SK-N-SH treated with all-trans-retinoic acid at 6 μM for 48 hours (cell line): Measurements from ENCODE around the gene CFAP68.

Source experiments
- ATAC-seq: fragments of 200-7000 bp; cut with Tn5 transposase; 3 replicates; pipeline ENCODE4 v1.9.1; 2020; ENCODE audit warnings: mild to moderate bottlenecking, moderate library complexity
- ARNTL ChIP-seq: fragments of 450-650 bp; formaldehyde crosslinking; IDR thresholded peaks from 2 replicates; pipeline ENCODE4 v1.5.0; 2020; ENCODE audit warnings: low read depth, mild to moderate bottlenecking, moderate library complexity, borderline replicate concordance
- BACH2 ChIP-seq: fragments of 250-450 bp; sonication (Bioruptor Pico); IDR thresholded peaks from 2 replicates; pipeline ENCODE4 v1.9.0; 2021; ENCODE audit warnings: mild to moderate bottlenecking, borderline replicate concordance
- CSDC2 ChIP-seq: fragments of 250-450 bp; sonication (Bioruptor Pico); IDR thresholded peaks from 2 replicates; pipeline ENCODE4 v1.5.0; 2020; ENCODE audit warnings: mild to moderate bottlenecking, moderate library complexity
- CSRNP3 ChIP-seq: fragments of 250-450 bp; sonication (Bioruptor Pico); IDR thresholded peaks from 2 replicates; pipeline ENCODE4 v1.5.1; 2021; ENCODE audit warnings: mild to moderate bottlenecking, moderate library complexity
- ESRRG ChIP-seq: fragments of 250-450 bp; sonication (Bioruptor Pico); IDR thresholded peaks from 2 replicates; pipeline ENCODE4 v1.6.1; 2021; ENCODE audit warnings: mild to moderate bottlenecking
- GLIS3 ChIP-seq: fragments of 250-450 bp; sonication (Bioruptor Pico); IDR thresholded peaks from 2 replicates; pipeline ENCODE4 v1.5.0; 2020; ENCODE audit warnings: mild to moderate bottlenecking, moderate library complexity
- ISL1 ChIP-seq: fragments of 250-450 bp; sonication (Bioruptor Pico); IDR thresholded peaks from 2 replicates; pipeline ENCODE4 v2.1.2; 2022; ENCODE audit warnings: mild to moderate bottlenecking, moderate library complexity
- OSR1 ChIP-seq: fragments of 250-450 bp; sonication (Bioruptor Pico); IDR thresholded peaks from 2 replicates; pipeline ENCODE4 v1.8.0; 2022; ENCODE audit warnings: moderate library complexity, mild to moderate bottlenecking, inconsistent platforms
- POU6F1 ChIP-seq: fragments of 250-450 bp; sonication (Bioruptor Pico); IDR thresholded peaks from 2 replicates; pipeline ENCODE4 v1.8.0; 2021; ENCODE audit warnings: low read depth, mild to moderate bottlenecking, moderate library complexity, borderline replicate concordance
- PPARA ChIP-seq: fragments of 250-450 bp; sonication (Bioruptor Pico); IDR thresholded peaks from 2 replicates; pipeline ENCODE4 v1.5.0; 2020; ENCODE audit warnings: mild to moderate bottlenecking, borderline replicate concordance
- RARB ChIP-seq: fragments of 250-450 bp; sonication (Bioruptor Pico); IDR thresholded peaks from 2 replicates; pipeline ENCODE4 v1.8.0; 2021; ENCODE audit warnings: mild to moderate bottlenecking, moderate library complexity
- SNAI2 ChIP-seq: fragments of 250-450 bp; sonication (Bioruptor Pico); IDR thresholded peaks from 2 replicates; pipeline ENCODE4 v1.5.0; 2020; ENCODE audit warnings: mild to moderate bottlenecking, moderate library complexity
- TCF4 ChIP-seq: fragments of 250-450 bp; sonication (Bioruptor Pico); IDR thresholded peaks from 2 replicates; pipeline ENCODE4 v1.8.0; 2021; ENCODE audit warnings: mild to moderate bottlenecking, moderate library complexity, borderline replicate concordance
- TOX ChIP-seq: fragments of 250-450 bp; sonication (Bioruptor Pico); IDR thresholded peaks from 2 replicates; pipeline ENCODE4 v1.8.0; 2021; ENCODE audit warnings: mild to moderate bottlenecking, moderate library complexity, borderline replicate concordance
- ZC3H10 ChIP-seq: fragments of 250-450 bp; sonication (Bioruptor Pico); IDR thresholded peaks from 2 replicates; pipeline ENCODE4 v1.5.1; 2021; ENCODE audit warnings: mild to moderate bottlenecking, moderate library complexity
- ZFP3 ChIP-seq: fragments of 250-450 bp; sonication (Bioruptor Pico); IDR thresholded peaks from 2 replicates; pipeline ENCODE4 v1.5.0; 2020; ENCODE audit warnings: mild to moderate bottlenecking, moderate library complexity
- ZFP30 ChIP-seq: fragments of 450-650 bp; formaldehyde crosslinking; IDR thresholded peaks from 2 replicates; pipeline ENCODE4 v1.5.0; 2022; ENCODE audit warnings: mild to moderate bottlenecking, moderate library complexity
- ZNF565 ChIP-seq: fragments of 450-650 bp; formaldehyde crosslinking; conservative IDR thresholded peaks from 2 replicates; pipeline ENCODE4 v1.5.0; 2020; ENCODE audit warnings: low read depth, mild to moderate bottlenecking, moderate library complexity
- ZNF70 ChIP-seq: fragments of 450-650 bp; formaldehyde crosslinking; IDR thresholded peaks from 2 replicates; pipeline ENCODE4 v1.5.0; 2020; ENCODE audit warnings: mild to moderate bottlenecking, moderate library complexity
- ZNF8 ChIP-seq: fragments of 450-650 bp; formaldehyde crosslinking; IDR thresholded peaks from 2 replicates; pipeline ENCODE4 v1.5.0; 2020; ENCODE audit warnings: mild to moderate bottlenecking, moderate library complexity
- TF ChIP-seq, protein P1 (sequence below): fragments of 250-450 bp; sonication (Bioruptor Pico); IDR thresholded peaks from 2 replicates; pipeline ENCODE4 v1.8.0; 2020; ENCODE audit warnings: mild to moderate bottlenecking, moderate library complexity, borderline replicate concordance
- TF ChIP-seq, protein P2 (sequence below): fragments of 250-450 bp; sonication (Bioruptor Pico); IDR thresholded peaks from 2 replicates; pipeline ENCODE4 v1.5.0; 2020; ENCODE audit warnings: mild to moderate bottlenecking, moderate library complexity

Gene CFAP68

DNA sequence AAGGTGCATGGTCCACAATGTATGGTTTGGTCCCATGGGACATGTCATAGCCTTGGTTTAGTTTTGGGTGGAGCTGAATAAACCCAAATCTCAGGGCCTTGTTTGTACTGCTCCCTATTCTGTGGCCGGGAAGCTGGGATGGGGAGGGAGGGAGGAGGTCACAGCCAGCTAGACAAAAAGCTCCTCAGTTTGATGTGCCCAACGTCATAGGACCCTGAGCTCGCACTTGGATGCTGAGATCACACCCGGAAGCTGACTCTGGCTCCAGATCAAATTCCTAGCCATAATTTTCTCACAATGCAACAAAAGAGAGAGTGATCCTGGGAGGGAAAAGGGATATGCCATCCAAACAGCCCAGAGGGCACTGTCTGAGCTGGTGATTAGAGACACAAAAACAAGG lies 34.7 kb downstream of the CFAP68 start (continued):
- TF ChIP-seq ZC3H10 (CRISPR knock-in tag) (no peak), ARNTL (CRISPR knock-in tag) (no peak), POU6F1 (no peak)

DNA sequence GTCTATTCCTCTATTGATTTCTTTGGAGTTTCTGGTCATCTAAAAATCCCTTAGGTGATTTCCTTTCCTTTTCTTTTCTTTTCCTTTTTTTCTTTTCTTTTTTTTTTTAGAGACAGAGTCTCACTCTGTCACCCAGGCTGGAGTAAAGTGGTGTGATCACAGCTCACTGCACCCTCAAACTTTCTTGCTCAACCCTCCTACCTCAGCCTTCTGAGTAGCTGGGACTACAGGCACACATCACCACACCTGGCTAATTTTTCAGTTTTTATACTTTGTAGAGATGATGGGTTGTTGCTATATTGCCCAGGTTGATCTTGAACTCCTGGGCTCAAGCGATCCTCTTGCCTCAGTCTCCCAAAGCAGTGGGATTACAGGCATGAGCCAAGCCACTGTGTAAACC lies 37.4 kb downstream of the CFAP68 start:
- no peak for ATAC-seq
- TF ChIP-seq, protein P1, sequence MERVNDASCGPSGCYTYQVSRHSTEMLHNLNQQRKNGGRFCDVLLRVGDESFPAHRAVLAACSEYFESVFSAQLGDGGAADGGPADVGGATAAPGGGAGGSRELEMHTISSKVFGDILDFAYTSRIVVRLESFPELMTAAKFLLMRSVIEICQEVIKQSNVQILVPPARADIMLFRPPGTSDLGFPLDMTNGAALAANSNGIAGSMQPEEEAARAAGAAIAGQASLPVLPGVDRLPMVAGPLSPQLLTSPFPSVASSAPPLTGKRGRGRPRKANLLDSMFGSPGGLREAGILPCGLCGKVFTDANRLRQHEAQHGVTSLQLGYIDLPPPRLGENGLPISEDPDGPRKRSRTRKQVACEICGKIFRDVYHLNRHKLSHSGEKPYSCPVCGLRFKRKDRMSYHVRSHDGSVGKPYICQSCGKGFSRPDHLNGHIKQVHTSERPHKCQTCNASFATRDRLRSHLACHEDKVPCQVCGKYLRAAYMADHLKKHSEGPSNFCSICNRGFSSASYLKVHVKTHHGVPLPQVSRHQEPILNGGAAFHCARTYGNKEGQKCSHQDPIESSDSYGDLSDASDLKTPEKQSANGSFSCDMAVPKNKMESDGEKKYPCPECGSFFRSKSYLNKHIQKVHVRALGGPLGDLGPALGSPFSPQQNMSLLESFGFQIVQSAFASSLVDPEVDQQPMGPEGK (CRISPR knock-in tag), result no peak
- TF ChIP-seq OSR1 (CRISPR knock-in tag), result no peak
- TF ChIP-seq GLIS3 (CRISPR knock-in tag), result no peak
- no peak for TF ChIP-seq ZNF8 (CRISPR knock-in tag)
- no peak for TF ChIP-seq RARB (CRISPR knock-in tag)
- TF ChIP-seq, all 23 proteins: peak for 0

DNA sequence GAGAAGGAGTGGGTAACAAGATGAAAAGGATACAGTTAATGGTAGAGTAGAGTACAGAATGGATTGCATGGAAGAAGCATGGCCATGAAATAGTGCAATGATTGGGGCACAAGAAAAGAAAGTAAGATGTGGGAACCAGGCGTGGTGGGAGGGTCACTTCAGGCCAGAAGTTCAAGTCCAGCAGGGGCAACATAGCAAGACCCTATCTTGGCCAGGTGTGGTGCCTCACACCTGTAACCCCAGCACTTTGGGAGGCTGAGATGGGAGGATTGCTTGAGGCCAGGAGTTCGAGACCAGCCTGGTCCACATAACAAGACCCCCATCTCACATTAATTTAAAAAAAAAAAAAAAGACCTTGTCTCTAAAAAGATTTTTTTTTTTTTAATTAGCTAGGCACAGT lies 38.0 kb downstream of the CFAP68 start:
- TF ChIP-seq ZNF70 (CRISPR knock-in tag) (no peak), TOX (CRISPR knock-in tag) (no peak), SNAI2 (CRISPR knock-in tag) (no peak), ARNTL (CRISPR knock-in tag) (no peak), PPARA (CRISPR knock-in tag) (no peak), ZC3H10 (CRISPR knock-in tag) (no peak), TCF4 (CRISPR knock-in tag) (no peak), ZFP30 (CRISPR knock-in tag) (no peak), GLIS3 (CRISPR knock-in tag) (no peak), CSDC2 (CRISPR knock-in tag) (no peak), ISL1 (no peak), ESRRG (no peak), CSRNP3 (CRISPR knock-in tag) (no peak), OSR1 (CRISPR knock-in tag) (no peak), ZFP3 (CRISPR knock-in tag) (no peak)
- TF ChIP-seq, protein P2, sequence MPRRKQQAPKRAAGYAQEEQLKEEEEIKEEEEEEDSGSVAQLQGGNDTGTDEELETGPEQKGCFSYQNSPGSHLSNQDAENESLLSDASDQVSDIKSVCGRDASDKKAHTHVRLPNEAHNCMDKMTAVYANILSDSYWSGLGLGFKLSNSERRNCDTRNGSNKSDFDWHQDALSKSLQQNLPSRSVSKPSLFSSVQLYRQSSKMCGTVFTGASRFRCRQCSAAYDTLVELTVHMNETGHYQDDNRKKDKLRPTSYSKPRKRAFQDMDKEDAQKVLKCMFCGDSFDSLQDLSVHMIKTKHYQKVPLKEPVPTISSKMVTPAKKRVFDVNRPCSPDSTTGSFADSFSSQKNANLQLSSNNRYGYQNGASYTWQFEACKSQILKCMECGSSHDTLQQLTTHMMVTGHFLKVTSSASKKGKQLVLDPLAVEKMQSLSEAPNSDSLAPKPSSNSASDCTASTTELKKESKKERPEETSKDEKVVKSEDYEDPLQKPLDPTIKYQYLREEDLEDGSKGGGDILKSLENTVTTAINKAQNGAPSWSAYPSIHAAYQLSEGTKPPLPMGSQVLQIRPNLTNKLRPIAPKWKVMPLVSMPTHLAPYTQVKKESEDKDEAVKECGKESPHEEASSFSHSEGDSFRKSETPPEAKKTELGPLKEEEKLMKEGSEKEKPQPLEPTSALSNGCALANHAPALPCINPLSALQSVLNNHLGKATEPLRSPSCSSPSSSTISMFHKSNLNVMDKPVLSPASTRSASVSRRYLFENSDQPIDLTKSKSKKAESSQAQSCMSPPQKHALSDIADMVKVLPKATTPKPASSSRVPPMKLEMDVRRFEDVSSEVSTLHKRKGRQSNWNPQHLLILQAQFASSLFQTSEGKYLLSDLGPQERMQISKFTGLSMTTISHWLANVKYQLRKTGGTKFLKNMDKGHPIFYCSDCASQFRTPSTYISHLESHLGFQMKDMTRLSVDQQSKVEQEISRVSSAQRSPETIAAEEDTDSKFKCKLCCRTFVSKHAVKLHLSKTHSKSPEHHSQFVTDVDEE (CRISPR knock-in tag), result no peak

DNA sequence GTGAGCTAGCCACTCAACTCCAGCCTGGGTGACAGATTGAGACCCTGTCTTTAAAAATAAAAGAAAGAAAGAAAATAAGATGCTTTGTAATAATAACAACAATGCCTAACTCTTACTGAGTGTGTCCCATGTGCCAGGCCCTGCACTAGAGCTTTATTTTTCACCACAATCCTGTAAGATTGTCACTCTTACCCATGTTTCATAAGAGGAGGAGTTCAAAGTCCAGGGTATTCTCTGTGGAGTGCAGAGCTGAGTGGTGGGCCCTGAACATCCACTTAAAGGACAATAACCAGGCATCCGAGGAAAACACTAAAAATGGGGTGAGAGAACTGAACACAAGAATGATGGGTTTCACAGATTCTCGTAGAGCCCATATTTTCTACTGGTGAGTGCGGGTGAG lies 38.4 kb downstream of the CFAP68 start:
- no peak for ATAC-seq
- no peak for TF ChIP-seq PPARA (CRISPR knock-in tag)
- no peak for TF ChIP-seq BACH2 (CRISPR knock-in tag)
- TF ChIP-seq SNAI2 (CRISPR knock-in tag), result no peak
- TF ChIP-seq ZNF565 (CRISPR knock-in tag), result no peak
- TF ChIP-seq RARB (CRISPR knock-in tag), result no peak
- TF ChIP-seq, protein P1 (CRISPR knock-in tag), result no peak
- TF ChIP-seq CSRNP3 (CRISPR knock-in tag), result no peak
- TF ChIP-seq GLIS3 (CRISPR knock-in tag), result no peak
- no peak for TF ChIP-seq ZFP3 (CRISPR knock-in tag)
- no peak for TF ChIP-seq ZC3H10 (CRISPR knock-in tag)
- no peak for TF ChIP-seq OSR1 (CRISPR knock-in tag)

More for the DNA sequence above, 38.0 kb downstream of the CFAP68 start:
- no peak for ATAC-seq
